ENCODE data around the gene GLB1L.
"Not testable (repeated sequence)": the region's sequence is repeated elsewhere in the genome, so short reads cannot be mapped to it uniquely, and the experiment has no call there.

The GLB1L gene

DNA sequence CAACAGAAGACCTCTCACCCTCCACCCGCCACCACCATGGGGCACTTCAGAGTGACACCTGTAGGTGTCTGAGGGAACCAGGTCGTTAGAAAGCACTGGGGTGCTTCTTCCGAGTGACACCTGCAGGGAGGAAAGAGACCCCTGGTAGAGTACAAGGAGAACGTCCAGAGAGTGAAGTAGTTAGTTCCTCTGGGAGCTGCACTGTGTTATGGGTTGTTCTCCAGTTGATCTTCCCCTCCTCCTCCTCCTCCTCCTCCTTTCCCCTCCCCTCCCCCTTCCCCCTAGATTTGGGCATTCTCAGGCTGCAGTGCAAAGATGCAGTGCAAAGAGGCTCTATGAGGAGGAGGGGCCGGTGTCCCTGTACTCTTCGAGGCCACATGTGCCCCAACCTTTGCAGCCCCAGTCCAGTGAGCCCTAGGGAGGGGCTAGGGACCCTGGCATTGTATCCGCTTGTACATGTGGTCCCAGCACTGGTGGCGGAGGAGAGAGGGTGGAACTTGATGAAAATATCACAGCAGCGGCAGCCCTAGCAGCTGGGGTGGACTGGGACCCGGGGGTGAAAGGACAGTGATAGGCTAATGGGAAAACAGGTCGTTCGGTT is 34.8 kb upstream of the GLB1L start:
- DNase-seq, result no peak

DNA sequence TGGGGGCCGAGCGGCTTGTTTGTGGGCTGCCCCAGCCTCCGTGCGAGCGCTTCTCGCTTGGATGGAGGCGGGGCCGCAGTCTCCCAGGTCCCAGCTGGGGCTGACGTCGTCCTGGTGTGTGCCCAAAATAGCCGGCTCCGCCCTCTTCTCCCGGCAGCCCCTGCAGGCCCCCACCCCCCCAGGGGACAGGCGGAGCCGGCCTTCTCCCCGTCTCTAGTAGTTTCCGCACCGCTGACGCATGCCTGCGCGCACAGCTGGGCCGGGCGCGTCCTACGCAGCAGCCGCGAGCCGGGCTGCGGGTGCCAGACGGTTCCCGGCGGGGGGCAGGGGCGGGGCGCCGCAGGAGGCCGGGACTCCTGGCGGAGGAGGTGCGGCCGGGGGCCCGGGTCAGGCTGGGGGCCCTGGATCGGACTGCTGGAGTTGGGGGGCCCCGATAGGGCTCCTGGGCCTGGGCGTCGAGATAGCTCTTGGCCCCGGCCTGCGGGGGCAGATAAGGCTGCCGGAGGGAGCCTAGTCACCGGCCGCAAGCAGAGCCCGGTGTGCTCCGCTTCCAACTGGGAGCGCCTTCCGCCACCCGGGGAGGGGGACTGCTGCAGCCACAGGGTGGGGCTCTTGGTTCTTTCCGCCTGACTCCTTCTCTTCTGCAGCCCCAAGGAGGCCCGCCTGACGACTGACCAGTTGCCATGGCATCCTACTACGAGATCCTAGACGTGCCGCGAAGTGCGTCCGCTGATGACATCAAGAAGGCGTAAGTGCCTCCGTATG is 34.1 kb upstream of the GLB1L start, which contains the start of gene DNAJB2:
Gene DNAJB2 (plus strand): TSS at position 216 of the 765 bp plus-strand sequence. CDS start 468 bp downstream, at position 684.
- DNase-seq, result peak; percentile 95

GRCh38 chr2:219278655-219279150 is 33.5 kb upstream of the GLB1L start:
- no peak for DNase-seq

- DNase-seq, result peak; percentile 67
Measured at GRCh38 chr2:219277703-219278654, 32.7 kb upstream of the GLB1L start.

DNA sequence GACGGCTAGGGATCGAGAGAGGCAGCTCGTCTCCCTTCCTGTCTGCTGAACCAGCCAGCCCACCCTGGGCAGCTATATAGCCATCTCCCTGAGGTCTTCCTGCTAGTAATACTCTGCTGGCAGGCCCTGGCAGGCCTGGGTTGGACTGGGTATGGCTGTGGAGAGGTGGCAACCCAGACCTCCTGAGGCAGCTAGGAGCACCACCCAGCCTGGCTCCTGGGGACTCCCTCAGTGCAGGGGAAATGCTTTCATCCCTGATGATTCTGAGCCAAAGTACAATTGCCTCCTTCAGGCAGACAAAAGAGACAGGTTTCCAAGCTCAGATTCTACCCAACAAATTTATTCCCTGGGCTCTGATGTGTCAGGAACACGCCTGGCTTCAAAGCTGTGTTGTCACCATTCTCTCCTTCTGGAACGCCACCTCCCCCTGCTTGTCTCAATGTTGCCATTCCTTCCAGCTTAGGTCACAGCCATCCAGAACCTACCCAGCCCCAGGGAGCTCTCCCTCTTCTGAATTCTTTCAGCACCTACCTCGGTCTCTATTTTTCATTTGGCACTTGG is 29.2 kb upstream of the GLB1L start:
- DNase-seq, result no peak

GRCh38 chr2:219273937-219274336 is 28.7 kb upstream of the GLB1L start:
- no peak for DNase-seq

GRCh38 chr2:219272995-219273394 is 27.8 kb upstream of the GLB1L start:
- DNase-seq, result no peak

DNA sequence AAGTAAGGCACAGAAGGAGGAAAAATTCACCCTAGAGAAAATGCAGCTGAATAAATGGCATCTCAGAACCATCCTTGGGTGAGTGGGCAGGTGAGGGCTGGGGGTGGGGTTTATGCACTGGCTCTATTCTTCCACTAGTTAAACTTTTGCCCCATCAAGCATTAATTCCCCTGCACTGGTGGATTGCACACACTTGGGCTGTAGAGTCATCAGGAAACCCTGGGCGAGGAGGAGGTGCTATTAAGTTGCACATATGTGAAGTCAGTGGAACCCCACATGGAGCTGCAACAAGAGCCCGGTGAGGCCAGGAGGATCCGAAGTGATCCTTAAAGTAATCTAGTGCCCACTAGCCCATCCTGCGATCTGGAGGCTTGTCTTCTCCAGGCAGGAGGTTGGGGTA is 27.1 kb upstream of the GLB1L start:
- DNase-seq, result no peak

GRCh38 chr2:219271021-219271420 is 25.8 kb upstream of the GLB1L start:
- no peak for DNase-seq

DNA sequence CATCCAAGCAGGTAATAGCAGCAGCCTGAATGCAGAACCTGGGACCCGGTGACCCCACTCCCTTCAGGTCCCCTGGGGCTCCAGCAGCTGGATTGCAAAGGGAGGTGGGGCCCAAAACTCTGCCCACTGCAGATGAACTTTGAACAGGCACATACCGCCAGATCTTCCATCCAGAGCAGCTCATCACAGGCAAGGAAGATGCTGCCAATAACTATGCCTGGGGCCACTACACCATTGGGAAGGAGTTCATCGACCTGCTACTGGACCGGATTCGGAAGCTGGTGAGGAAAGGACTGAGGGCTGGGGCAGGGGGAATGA is 24.8 kb upstream of the GLB1L start:
- DNase-seq, result no peak

- DNase-seq, result peak; percentile 53
Measured at GRCh38 chr2:219269362-219270054, 24.3 kb upstream of the GLB1L start.

- DNase-seq, result no peak
Measured at GRCh38 chr2:219268294-219268693, 23.1 kb upstream of the GLB1L start.

GRCh38 chr2:219266886-219267285 is 21.6 kb upstream of the GLB1L start:
- no peak for DNase-seq

- no peak for DNase-seq
Measured at GRCh38 chr2:219266232-219266631, 21.0 kb upstream of the GLB1L start.

GRCh38 chr2:219261024-219261855 is 16.0 kb upstream of the GLB1L start:
- no peak for DNase-seq

DNA sequence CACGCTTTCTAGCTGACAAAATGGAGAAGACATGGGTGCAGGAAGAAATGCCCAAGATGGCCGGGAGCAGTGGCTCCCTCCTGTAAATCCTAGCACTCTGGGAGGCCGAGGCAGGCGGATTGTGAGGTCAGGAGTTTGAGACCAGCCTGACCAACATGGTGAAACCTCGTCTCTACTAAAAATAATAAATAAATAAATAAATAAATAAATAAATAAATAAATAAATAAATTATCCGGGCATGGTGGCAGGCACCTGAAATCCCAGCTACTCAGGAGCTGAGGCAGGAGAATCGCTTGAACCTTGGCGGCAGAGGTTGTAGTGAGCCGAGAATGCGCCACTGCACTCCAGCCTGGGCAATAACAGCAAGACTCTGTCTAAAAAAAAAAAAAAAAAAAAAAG is 13.7 kb upstream of the GLB1L start:
- not testable (repeated sequence) for DNase-seq

- DNase-seq, result no peak
Measured at GRCh38 chr2:219254590-219255201, 9.5 kb upstream of the GLB1L start.

DNA sequence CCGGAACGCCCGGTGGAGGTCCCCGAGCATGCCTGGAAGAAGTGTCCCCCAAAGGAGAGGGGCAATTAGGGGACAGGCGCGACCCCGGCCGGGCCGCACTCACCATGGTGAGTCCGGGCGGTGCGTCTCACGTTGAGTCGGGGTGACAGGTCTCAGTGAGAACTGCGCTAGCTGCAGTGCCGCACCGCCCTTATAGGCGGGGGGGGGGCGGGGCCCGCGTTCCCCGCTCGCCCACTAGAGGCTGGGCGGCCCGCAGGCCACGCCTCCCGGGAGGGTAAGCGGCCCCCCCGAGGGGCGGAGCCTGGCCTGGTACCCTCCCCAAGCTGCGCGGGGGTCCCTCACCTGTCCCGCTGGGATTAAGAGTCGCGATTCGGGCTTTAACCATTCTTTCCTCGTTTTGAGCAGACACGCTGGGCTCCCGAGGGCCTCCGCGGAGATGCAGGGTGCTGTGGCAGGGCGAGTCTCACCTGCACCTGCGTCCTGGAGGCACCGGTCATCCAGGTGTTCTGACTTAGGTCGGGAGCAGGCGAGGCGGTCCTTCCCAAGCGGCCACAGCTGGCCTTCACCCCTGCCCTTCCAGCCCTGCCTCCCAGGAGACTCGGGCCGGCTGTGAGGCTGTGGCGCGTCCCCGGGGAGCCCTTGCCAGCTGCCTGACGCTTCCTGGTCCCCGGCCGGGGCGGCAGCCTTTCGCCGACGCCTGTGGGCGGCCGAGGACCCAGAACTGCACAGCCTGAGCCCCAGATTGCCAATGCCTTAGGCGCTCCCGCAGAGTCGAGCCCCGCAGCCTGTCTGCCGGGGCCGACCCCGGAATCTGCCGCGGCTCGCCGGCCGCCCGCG is 8.7 kb upstream of the GLB1L start, which contains the start of gene TUBA4A:
Gene TUBA4A (minus strand): TSS at position 166 of the 837 bp plus-strand sequence. CDS start 60 bp downstream, at position 106.
- peak; percentile 71 for DNase-seq

DNA sequence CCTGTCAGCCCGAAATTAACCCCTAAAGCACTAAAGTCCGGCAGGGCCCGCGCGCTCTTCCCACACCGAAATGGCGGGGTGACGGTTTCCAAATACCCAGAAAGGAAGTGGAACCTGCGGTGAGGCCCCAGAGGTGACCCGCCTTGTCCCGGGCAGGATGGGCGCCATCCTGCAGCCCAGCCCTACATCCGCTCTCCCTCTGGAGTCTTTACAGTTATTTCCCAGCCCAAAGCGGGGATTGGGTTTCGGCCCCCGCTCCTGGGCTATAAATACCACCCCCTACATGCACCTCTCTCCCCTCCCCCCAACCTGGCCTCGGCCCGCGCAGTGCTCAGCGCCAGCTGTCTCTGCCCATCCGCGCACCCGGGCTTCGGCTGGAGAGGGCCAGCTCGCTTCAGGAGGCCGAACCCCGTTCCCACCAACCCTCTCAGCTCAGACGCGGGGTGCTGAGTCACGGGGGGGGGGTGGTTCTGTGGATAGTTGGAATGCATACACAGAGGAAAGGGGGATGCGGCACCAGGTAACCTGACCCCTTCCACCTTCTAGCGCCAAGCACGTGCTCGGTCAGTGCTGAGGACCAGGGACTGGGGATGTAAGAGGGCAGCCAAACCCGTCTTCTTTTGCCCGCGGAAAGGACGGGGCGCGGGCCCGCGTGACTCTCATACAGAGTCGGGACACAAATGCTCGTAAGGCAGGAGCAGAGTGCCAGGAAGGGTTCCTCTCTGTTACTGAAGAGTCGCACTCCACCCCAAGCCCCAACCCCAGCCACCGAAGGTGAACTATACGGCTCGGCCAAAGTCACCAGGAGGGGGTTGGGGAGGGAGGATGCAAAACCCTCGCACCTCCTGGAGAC is 7.9 kb upstream of the GLB1L start, which contains the start of gene TUBA4B:
Gene TUBA4B (plus strand): TSS at position 344 of the 853 bp plus-strand sequence. CDS start 165 bp downstream, at position 509.
- no peak for DNase-seq
